Ovary (tissue), 9 donors: Measurements from ENCODE around the gene EHMT1. TPM values are rescaled to one million over a fixed set of nuclear protein-coding genes. Genes with fewer than 3 reads are reported as not detected.

Experiments
- DNase-seq, 5 donors: peaks; one replicate each; pipeline ENCODE4 v3.0.0-alpha.2; 2019 to 2020
- H3K27ac ChIP-seq, 2 donors: fragments of 200-600 bp; one replicate each; pipeline versions ENCODE4 v1.5.1 to v1.8.0; 2019 to 2022
- H3K27me3 ChIP-seq: fragments of 200-600 bp; one replicate; pipeline ENCODE4 v1.8.0; 2022
- H3K36me3 ChIP-seq: fragments of 200-600 bp; sonication (generic); one replicate; pipeline ENCODE4 v1.5.1; 2019
- H3K4me1 ChIP-seq: one replicate; pipeline ENCODE4 v1.8.1; 2013; ENCODE audit warnings: mild to moderate bottlenecking, moderate library complexity; ENCODE audit not compliant: insufficient read depth
- H3K4me3 ChIP-seq: fragments of 200-600 bp; sonication (generic); one replicate; pipeline ENCODE4 v1.5.1; 2017
- H3K9me3 ChIP-seq, 2 donors: fragments of 200-600 bp in 1 of 2; sonication (generic) in 1 of 2; one replicate each; pipeline versions ENCODE4 v1.5.1 to v1.8.1; 2013 to 2019; ENCODE audit warnings: mild to moderate bottlenecking in 1 of 2, moderate library complexity in 1 of 2
- CTCF ChIP-seq, 3 donors: fragments of 450-650 bp in 2 of 3; fragments of 200-600 bp in 1 of 3; IDR thresholded peaks; one replicate each; pipeline versions ENCODE4 v1.5.1 to v1.8.0; 2016 to 2022; ENCODE audit warnings: antibody characterized with exemption in 3 of 3, mild to moderate bottlenecking in 1 of 3
- EP300 ChIP-seq: sonication (generic); formaldehyde crosslinking; IDR thresholded peaks from one replicate; pipeline ENCODE4 v1.6.1; 2017; ENCODE audit warnings: antibody characterized with exemption
- POLR2A ChIP-seq: fragments of 450-650 bp; IDR thresholded peaks from one replicate; pipeline ENCODE4 v1.6.1; 2017; ENCODE audit warnings: antibody characterized with exemption, mild to moderate bottlenecking, moderate library complexity
- WGBS, 3 donors: extraction: QIAGEN DNeasy Blood & Tissue Kit in 1 of 3; methylation state at CpG; one replicate each; pipeline versions ENCODE4 v1.1.5 to v1.1.7; 2013 to 2017; 5-methylcytosine and 5-hydroxymethylcytosine counted together
- intact Hi-C, 4 donors: fragments of 100-400 bp; cut with DNase I; formaldehyde crosslinking; loops; one replicate each; pipeline versions ENCODE4 v1.11.0 to v1.15.1; 2022 to 2023
- polyA plus RNA-seq, 2 donors: library from polyadenylated mRNA; stranded (reverse); fragments of 200-250 nt in 1 of 2; fragments of 350-450 nt in 1 of 2; fragmentation: Illumina TruSeq in 1 of 2; extraction: RNeasy Lipid Tissue Mini Kit (QIAGEN cat#74804) in 1 of 2; gene quantifications; one replicate each; pipeline ENCODE4 v1.2.3, GENCODE V29; 2013 to 2014
- total RNA-seq, 7 donors: library from RNA; depleted of rRNA in 2 of 7; stranded (reverse); fragments of >200 nt in 2 of 7; fragmentation: NEBNext Ultra II Directional in 3 of 7; extraction: Animal tissue kit (Norgen Biotek cat#: 25700) in 3 of 7; gene quantifications; one replicate each; pipeline versions ENCODE4 v1.1.0 to v1.2.4, GENCODE V29; 2016 to 2023
- donor health status: DM: no; HTN: no; CAD: no; lungs with moderate emphysema.
- donor health status: DM: no; HTN: no; CAD: no.
- donor health status: Bipolar disorder and iron deficiency.
- donor health status: DM: yes; HTN: yes; CAD: no.
- donor health status: DM: no; HTN: no; CAD: no.
- donor health status: DM: yes; HTN: yes; CAD: no.

Gene EHMT1
- total and polyA plus RNA-seq, 9 donors, result 40.8 to 98.5 (median 77.9) TPM

GRCh38 chr9:137683262-137683864 lies 64.6 kb downstream of the EHMT1 start:
- DNase-seq, result no peak
- H3K9me3 ChIP-seq, result no peaks in the 10 kb centered on the region
- no peaks in the 10 kb centered on the region for H3K27me3 ChIP-seq
- intact Hi-C loops, result no loop called here
- no peak overlapping the region for H3K27ac ChIP-seq
- 83 to 86% (median 85%) methylated on average over 6 of the region's 6 CpGs for WGBS, 3 donors
- no peaks in the 10 kb centered on the region for H3K36me3 ChIP-seq
- TF ChIP-seq EP300, result no peak
- TF ChIP-seq CTCF (IDR thresholded peaks at IDR 0.05), result no peak
- TF ChIP-seq POLR2A, result no peak
- H3K4me3 ChIP-seq, result no peak overlapping the region
- peaks cover 17% of the 10 kb centered on the region for H3K4me1 ChIP-seq

- intact Hi-C loops, result no loop called here
- Histone ChIP-seq H3K9me3 (no peaks in the 10 kb centered on the region), H3K36me3 (no peaks in the 10 kb centered on the region), H3K27ac (no peak overlapping the region), H3K27me3 (no peaks in the 10 kb centered on the region), H3K4me3 (no peak overlapping the region), H3K4me1 (peaks cover 19% of the 10 kb centered on the region)
- no peak for DNase-seq
- TF ChIP-seq EP300 (no peak), POLR2A (no peak), CTCF (IDR thresholded peaks at IDR 0.05) (no peak)
- 71 to 81% (median 77%) methylated on average over 5 of the region's 5 CpGs for WGBS, 3 donors
Measured at GRCh38 chr9:137685035-137685740, 66.4 kb downstream of the EHMT1 start.

- Histone ChIP-seq H3K27ac (no peak overlapping the region), H3K27me3 (no peaks in the 10 kb centered on the region), H3K36me3 (no peaks in the 10 kb centered on the region), H3K9me3 (no peaks in the 10 kb centered on the region), H3K4me3 (no peak overlapping the region), H3K4me1 (peaks cover 15% of the 10 kb centered on the region)
- WGBS, 3 donors, result 54 to 59% (median 58%) methylated on average over 5 of the region's 5 CpGs
- intact Hi-C loops, result no loop called here
- no peak for TF ChIP-seq EP300
- no peak for TF ChIP-seq CTCF (IDR thresholded peaks at IDR 0.05)
- TF ChIP-seq POLR2A, result no peak
- DNase-seq, result no peak
Measured at GRCh38 chr9:137685741-137686420, 67.1 kb downstream of the EHMT1 start.

GRCh38 chr9:137688261-137688660 lies 69.5 kb downstream of the EHMT1 start:
- Histone ChIP-seq H3K36me3 (no peaks in the 10 kb centered on the region), H3K4me1 (peaks cover 13% of the 10 kb centered on the region), H3K27me3 (no peaks in the 10 kb centered on the region), H3K9me3 (no peaks in the 10 kb centered on the region), H3K27ac (no peak overlapping the region), H3K4me3 (no peak overlapping the region)
- DNase-seq, result no peak
- intact Hi-C loops, result no loop called here
- no peak for TF ChIP-seq POLR2A
- no peak for TF ChIP-seq CTCF (IDR thresholded peaks at IDR 0.05)
- TF ChIP-seq EP300, result no peak
- 85 to 92% (median 88%) methylated on average over 7 of the region's 7 CpGs for WGBS, 3 donors
